ENCODE measurements around the gene BEND6. TPM values are rescaled to one million over a fixed set of nuclear protein-coding genes. Genes with fewer than 3 reads are reported as not detected.

Gene BEND6
- total and polyA plus RNA-seq, 2 of the 8 experiments (the other 6 are each of a cell fraction or from before 2014, with no cell fraction given) = 0.71 to 2.1 TPM

GRCh38 chr6:56956491-56956890 lies 1.6 kb downstream of the BEND6 start:
- DNase-seq (ENCODE audit: low read depth in 1 of 2, low spot score in 2 of 2) = no peak
- H3K27ac ChIP-seq (ENCODE audit: low read depth, low read length) = no peak overlapping the region
- FAIRE-seq = no peak
- no peak overlapping the region for H3K14ac ChIP-seq (ENCODE audit: insufficient read length)
- 74% methylated on average over 4 of the region's 4 CpGs; no CpG with 5 or more reads in 1 of the 2 experiments for WGBS, 2 experiments (ENCODE audit: extremely low coverage in 1 of 2, insufficient coverage in 1 of 2, insufficient read length in 1 of 2, insufficient replicate concordance in 2 of 2, low coverage in 1 of 2, low lambda C conversion rate in 2 of 2, missing lambda C conversion rate in 1 of 2)
- H3K79me1 ChIP-seq (ENCODE audit: low read depth, low read length) = no peaks in the 10 kb centered on the region
- ChIA-PET CTCF (ENCODE audit: partially characterized antibody) (interaction anchor here (1.0 to 3.3 kb wide), 8 partner anchors 8 to 64 kb away, joined by 3 to 14 read pairs (median 4); no protein-coding TSS in a partner anchor), POLR2A (ENCODE audit: partially characterized antibody) (interaction anchor here (1.0 kb wide), 1 partner anchor 15 kb away, joined by 3 read pairs; no protein-coding TSS in a partner anchor)
- no peaks in the 10 kb centered on the region for H3K9me3 ChIP-seq (ENCODE audit: insufficient read depth in 2 of 2, low read depth in 1 of 2, low read length in 1 of 2)
- no peak overlapping the region for H3K18ac ChIP-seq (ENCODE audit: extremely low read depth, low read length)
- no peaks in the 10 kb centered on the region for H3K36me3 ChIP-seq (ENCODE audit: control insufficient read depth in 2 of 4, insufficient read depth in 4 of 4, low read length in 3 of 4)
- peaks cover 16% of the 10 kb centered on the region for H3K23me2 ChIP-seq (ENCODE audit: low read depth, low read length)
- H3K4me1 ChIP-seq (replicated peaks in 1 of 4; ENCODE audit: control insufficient read depth in 3 of 4, insufficient read depth in 4 of 4, low read length in 3 of 4) = peaks cover 0 to 13% (median 5%) of the 10 kb centered on the region in 4 experiments; a peak in 4 of 7 replicates
- no peak overlapping the region for H4K5ac ChIP-seq (ENCODE audit: insufficient read length, low read depth, low read length)
- H4K91ac ChIP-seq (replicated peaks; ENCODE audit: insufficient read length, low read length) = no peak overlapping the region
- H4K8ac ChIP-seq (ENCODE audit: extremely low read depth, insufficient read depth, low read length) = no peak overlapping the region
- no peak overlapping the region for H3K56ac ChIP-seq (replicated peaks; ENCODE audit: insufficient read length, low read depth, low read length)
- no peak overlapping the region for H2BK15ac ChIP-seq (ENCODE audit: low read length)
- no peak overlapping the region for H3K4ac ChIP-seq (replicated peaks; ENCODE audit: insufficient read length, low read depth, low read length)
- no peak overlapping the region for H3K9ac ChIP-seq (replicated peaks in 1 of 4; ENCODE audit: extremely low read depth in 1 of 4, low read depth in 3 of 4, low read length in 3 of 4)
- no peak overlapping the region for H2BK20ac ChIP-seq (ENCODE audit: low read length)
- no peaks in the 10 kb centered on the region for H4K20me1 ChIP-seq (replicated peaks in 1 of 2; ENCODE audit: control insufficient read depth in 1 of 2, insufficient read depth in 2 of 2, low read length in 2 of 2)
- no peaks in the 10 kb centered on the region for H3K79me2 ChIP-seq (ENCODE audit: control insufficient read depth in 1 of 2, insufficient read depth in 2 of 2, low read length in 2 of 2)
- no peak overlapping the region for H2AFZ ChIP-seq (ENCODE audit: low read length)
- peaks cover 0 to 18% (median 10%) of the 10 kb centered on the region in 4 experiments; a peak in 5 of 7 replicates for H3K27me3 ChIP-seq (replicated peaks in 1 of 4; ENCODE audit: control insufficient read depth in 3 of 4, extremely low read depth in 1 of 4, insufficient read depth in 3 of 4, low read length in 3 of 4)
- no peak overlapping the region for H3K23ac ChIP-seq (ENCODE audit: insufficient read length)
- TF ChIP-seq KDM4A (IDR thresholded peaks at IDR 0.05; ENCODE audit: low read depth, low read length, severe bottlenecking) (no peak), TAF7 (optimal IDR thresholded peaks at IDR 0.05; ENCODE audit: borderline replicate concordance, low read depth, low read length) (no peak), RAD21 (IDR thresholded peaks at IDR 0.05 in 1 of 2, conservative IDR thresholded peaks at IDR 0.05 in 1 of 2; ENCODE audit: low read depth in 2 of 2, low read length in 2 of 2) (peak; percentile 13 to 33; a peak in 2 of 4 replicates), TCF12 (IDR thresholded peaks at IDR 0.05; ENCODE audit: low read depth, low read length) (no peak), CTCF (IDR thresholded peaks at IDR 0.05; ENCODE audit: control extremely low read depth in 1 of 3, insufficient read depth in 1 of 3, low read depth in 1 of 3, low read length in 3 of 3) (peak in 1 of 3 experiments; percentile 11; a peak in 1 of 4 replicates), GTF2F1 (IDR thresholded peaks at IDR 0.05; ENCODE audit: borderline replicate concordance, low read depth, low read length) (no peak), ZNF274 (IDR thresholded peaks at IDR 0.05; ENCODE audit: borderline replicate concordance, extremely low read depth, low read length) (no peak), POU5F1 (IDR thresholded peaks at IDR 0.05; ENCODE audit: low read depth, low read length) (no peak)
- no peak overlapping the region for H2BK12ac ChIP-seq (ENCODE audit: low read depth, low read length)
- no peak overlapping the region for H2AK5ac ChIP-seq (ENCODE audit: low read depth, low read length)
- peak overlapping the region in 1 of 4 experiments; percentile 78; a peak in 2 of 8 replicates for H3K4me3 ChIP-seq (ENCODE audit: extremely low read depth in 1 of 4, insufficient read depth in 2 of 4, low read depth in 3 of 4, low read length in 4 of 4)
- peak overlapping the region; percentile 5 to 95; a peak in 3 of 4 replicates for H3K4me2 ChIP-seq (ENCODE audit: insufficient read depth in 1 of 2, low read depth in 2 of 2, low read length in 2 of 2)
- no peak overlapping the region for H2BK5ac ChIP-seq (ENCODE audit: low read depth, low read length)
- H2BK120ac ChIP-seq (replicated peaks; ENCODE audit: low read depth, low read length) = no peak overlapping the region
